ENCODE measurements around the gene GRID1.

- no peak for TF ChIP-seq SIN3A (IDR thresholded peaks at IDR 0.05; ENCODE audit: low read depth)
- TF ChIP-seq ZNF274 (IDR thresholded peaks at IDR 0.05; ENCODE audit: low read depth, low read length): no peak
- TF ChIP-seq CTCF (IDR thresholded peaks at IDR 0.05 in 2 of 3, conservative IDR thresholded peaks at IDR 0.05 in 1 of 3; ENCODE audit: borderline replicate concordance in 1 of 3, insufficient read depth in 1 of 3, low read depth in 2 of 3, low read length in 2 of 3): no peak
- TF ChIP-seq POLR2AphosphoS5 (IDR thresholded peaks at IDR 0.05; ENCODE audit: low read depth, low read length): no peak
Measured at GRCh38 chr10:86304436-86304835, 62.2 kb downstream of the GRID1 start.

Data from HCT116 (cell line).